Measurements from ENCODE around the gene PTPN14.

Gene PTPN14

DNA sequence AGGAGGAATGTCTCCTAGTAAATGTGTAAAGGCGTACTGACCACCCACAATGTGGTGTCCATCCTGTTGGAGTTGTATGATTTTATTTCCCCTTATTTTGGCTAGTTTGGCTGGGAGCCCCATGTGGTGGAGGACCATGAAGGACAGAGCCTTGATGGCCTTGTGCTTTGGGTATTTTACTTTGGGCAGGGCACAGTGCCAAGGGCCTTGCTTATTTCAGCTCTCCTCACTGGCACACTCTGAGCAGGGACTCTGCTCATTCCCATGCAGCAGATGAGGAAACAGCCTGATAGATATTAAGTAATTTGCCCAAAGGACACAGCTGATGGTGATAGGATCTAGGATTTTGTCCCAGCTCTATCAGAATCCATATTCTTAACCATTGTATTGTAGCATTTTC lies 220.2 kb downstream of the PTPN14 start (continued):
- TF ChIP-seq, protein P1, sequence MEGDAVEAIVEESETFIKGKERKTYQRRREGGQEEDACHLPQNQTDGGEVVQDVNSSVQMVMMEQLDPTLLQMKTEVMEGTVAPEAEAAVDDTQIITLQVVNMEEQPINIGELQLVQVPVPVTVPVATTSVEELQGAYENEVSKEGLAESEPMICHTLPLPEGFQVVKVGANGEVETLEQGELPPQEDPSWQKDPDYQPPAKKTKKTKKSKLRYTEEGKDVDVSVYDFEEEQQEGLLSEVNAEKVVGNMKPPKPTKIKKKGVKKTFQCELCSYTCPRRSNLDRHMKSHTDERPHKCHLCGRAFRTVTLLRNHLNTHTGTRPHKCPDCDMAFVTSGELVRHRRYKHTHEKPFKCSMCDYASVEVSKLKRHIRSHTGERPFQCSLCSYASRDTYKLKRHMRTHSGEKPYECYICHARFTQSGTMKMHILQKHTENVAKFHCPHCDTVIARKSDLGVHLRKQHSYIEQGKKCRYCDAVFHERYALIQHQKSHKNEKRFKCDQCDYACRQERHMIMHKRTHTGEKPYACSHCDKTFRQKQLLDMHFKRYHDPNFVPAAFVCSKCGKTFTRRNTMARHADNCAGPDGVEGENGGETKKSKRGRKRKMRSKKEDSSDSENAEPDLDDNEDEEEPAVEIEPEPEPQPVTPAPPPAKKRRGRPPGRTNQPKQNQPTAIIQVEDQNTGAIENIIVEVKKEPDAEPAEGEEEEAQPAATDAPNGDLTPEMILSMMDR (tag by site-specific recombination; IDR thresholded peaks at IDR 0.05), result no peak
- TF ChIP-seq ZNF169 (tag by site-specific recombination; IDR thresholded peaks at IDR 0.05) (no peak), ZNF629 (tag by site-specific recombination; IDR thresholded peaks at IDR 0.05) (no peak)

DNA sequence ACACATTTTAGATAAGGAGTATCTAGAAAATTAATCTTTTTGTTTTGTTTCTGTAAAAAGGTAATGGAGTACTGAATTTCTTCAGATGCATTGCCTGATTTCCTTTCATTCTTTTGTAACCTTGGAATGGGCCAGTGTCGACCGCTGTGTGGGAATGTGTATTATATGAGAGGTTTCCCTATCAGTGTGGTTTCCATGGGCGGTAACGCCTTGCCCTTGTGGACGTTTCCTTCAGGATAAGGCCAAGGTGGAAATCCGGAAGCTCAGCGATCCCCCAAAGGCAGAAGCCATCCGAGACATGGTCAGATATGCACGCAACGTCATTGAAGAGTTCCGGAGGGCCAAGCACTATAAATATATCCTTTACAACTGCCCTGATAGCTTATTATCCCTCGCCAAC lies 220.7 kb downstream of the PTPN14 start:
- CTCF ChIA-PET, result interaction anchor here (0.5 to 14.5 kb wide), 28 partner anchors 8 to 763 kb away, joined by 3 to 428 read pairs (median 5); no protein-coding TSS in a partner anchor
- peaks cover 0 to 28% of the 10 kb centered on the region in 2 experiments; a peak in 1 of 3 replicates for H3K36me3 ChIP-seq (ENCODE audit: control insufficient read depth in 2 of 2, insufficient read depth in 1 of 2, low read length in 2 of 2)
- no peak overlapping the region for H3K4me3 ChIP-seq (ENCODE audit: low read depth, low read length)
- H3K9me3 ChIP-seq (ENCODE audit: control insufficient read depth, insufficient read depth, low read depth, low read length), result no peaks in the 10 kb centered on the region
- POLR2A ChIA-PET, result no interaction called here
- H3K4me1 ChIP-seq (ENCODE audit: control insufficient read depth, insufficient read depth, low read length), result no peaks in the 10 kb centered on the region
- H3K27ac ChIP-seq (ENCODE audit: extremely low read depth, low read depth, low read length), result no peak overlapping the region
- TF ChIP-seq PRDM1 (tag by site-specific recombination; IDR thresholded peaks at IDR 0.05), result no peak
- TF ChIP-seq, protein P1 (tag by site-specific recombination; IDR thresholded peaks at IDR 0.05), result no peak

DNA sequence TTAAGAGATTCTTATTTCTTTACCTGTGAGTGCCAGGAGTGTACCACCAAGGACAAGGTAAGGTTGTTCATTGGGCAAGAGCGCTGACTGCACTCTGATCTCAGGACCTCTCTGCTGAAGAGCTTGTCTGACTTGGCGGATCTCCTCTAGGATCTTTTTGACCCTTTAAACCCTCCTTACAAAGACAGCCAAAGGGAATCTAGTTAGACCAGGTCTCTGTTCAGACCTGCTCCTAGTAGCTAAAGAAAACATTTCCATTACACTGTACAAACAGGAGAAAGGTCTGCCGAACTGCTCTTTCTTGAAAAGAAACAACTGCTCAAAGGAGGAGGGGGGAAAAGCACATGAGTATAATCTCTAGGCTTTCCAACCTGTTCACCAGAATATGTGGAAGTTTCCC lies 221.2 kb downstream of the PTPN14 start:
- H3K4me1 ChIP-seq (ENCODE audit: control insufficient read depth, insufficient read depth, low read length), result no peaks in the 10 kb centered on the region
- H3K36me3 ChIP-seq (ENCODE audit: control insufficient read depth in 2 of 2, insufficient read depth in 1 of 2, low read length in 2 of 2), result peaks cover 0 to 28% of the 10 kb centered on the region in 2 experiments; a peak in 1 of 3 replicates
- ChIA-PET POLR2A (no interaction called here), CTCF (interaction anchor here (0.7 to 14.5 kb wide), 19 partner anchors 9 to 772 kb away, joined by 3 to 428 read pairs (median 6); no protein-coding TSS in a partner anchor)
- no peak overlapping the region for H3K4me3 ChIP-seq (ENCODE audit: low read depth, low read length)
- no peaks in the 10 kb centered on the region for H3K9me3 ChIP-seq (ENCODE audit: control insufficient read depth, insufficient read depth, low read depth, low read length)
- no peak overlapping the region for H3K27ac ChIP-seq (ENCODE audit: extremely low read depth, low read depth, low read length)
- TF ChIP-seq, protein P2, sequence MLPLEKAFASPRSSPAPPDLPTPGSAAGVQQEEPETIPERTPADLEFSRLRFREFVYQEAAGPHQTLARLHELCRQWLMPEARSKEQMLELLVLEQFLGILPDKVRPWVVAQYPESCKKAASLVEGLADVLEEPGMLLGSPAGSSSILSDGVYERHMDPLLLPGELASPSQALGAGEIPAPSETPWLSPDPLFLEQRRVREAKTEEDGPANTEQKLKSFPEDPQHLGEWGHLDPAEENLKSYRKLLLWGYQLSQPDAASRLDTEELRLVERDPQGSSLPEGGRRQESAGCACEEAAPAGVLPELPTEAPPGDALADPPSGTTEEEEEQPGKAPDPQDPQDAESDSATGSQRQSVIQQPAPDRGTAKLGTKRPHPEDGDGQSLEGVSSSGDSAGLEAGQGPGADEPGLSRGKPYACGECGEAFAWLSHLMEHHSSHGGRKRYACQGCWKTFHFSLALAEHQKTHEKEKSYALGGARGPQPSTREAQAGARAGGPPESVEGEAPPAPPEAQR (tag by site-specific recombination; IDR thresholded peaks at IDR 0.05), result no peak
- TF ChIP-seq, protein P3, sequence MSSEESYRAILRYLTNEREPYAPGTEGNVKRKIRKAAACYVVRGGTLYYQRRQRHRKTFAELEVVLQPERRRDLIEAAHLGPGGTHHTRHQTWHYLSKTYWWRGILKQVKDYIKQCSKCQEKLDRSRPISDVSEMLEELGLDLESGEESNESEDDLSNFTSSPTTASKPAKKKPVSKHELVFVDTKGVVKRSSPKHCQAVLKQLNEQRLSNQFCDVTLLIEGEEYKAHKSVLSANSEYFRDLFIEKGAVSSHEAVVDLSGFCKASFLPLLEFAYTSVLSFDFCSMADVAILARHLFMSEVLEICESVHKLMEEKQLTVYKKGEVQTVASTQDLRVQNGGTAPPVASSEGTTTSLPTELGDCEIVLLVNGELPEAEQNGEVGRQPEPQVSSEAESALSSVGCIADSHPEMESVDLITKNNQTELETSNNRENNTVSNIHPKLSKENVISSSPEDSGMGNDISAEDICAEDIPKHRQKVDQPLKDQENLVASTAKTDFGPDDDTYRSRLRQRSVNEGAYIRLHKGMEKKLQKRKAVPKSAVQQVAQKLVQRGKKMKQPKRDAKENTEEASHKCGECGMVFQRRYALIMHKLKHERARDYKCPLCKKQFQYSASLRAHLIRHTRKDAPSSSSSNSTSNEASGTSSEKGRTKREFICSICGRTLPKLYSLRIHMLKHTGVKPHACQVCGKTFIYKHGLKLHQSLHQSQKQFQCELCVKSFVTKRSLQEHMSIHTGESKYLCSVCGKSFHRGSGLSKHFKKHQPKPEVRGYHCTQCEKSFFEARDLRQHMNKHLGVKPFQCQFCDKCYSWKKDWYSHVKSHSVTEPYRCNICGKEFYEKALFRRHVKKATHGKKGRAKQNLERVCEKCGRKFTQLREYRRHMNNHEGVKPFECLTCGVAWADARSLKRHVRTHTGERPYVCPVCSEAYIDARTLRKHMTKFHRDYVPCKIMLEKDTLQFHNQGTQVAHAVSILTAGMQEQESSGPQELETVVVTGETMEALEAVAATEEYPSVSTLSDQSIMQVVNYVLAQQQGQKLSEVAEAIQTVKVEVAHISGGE (tag by site-specific recombination; conservative IDR thresholded peaks at IDR 0.05; ENCODE audit: low read depth), result no peak
- TF ChIP-seq ZNF621 (tag by site-specific recombination; IDR thresholded peaks at IDR 0.05), result no peak
- TF ChIP-seq ZNF354C (tag by site-specific recombination; IDR thresholded peaks at IDR 0.05; ENCODE audit: borderline replicate concordance, low read depth), result no peak
- no peak for TF ChIP-seq ZNF660 (tag by site-specific recombination; IDR thresholded peaks at IDR 0.05)
- TF ChIP-seq, protein P4, sequence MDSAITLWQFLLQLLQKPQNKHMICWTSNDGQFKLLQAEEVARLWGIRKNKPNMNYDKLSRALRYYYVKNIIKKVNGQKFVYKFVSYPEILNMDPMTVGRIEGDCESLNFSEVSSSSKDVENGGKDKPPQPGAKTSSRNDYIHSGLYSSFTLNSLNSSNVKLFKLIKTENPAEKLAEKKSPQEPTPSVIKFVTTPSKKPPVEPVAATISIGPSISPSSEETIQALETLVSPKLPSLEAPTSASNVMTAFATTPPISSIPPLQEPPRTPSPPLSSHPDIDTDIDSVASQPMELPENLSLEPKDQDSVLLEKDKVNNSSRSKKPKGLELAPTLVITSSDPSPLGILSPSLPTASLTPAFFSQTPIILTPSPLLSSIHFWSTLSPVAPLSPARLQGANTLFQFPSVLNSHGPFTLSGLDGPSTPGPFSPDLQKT (IDR thresholded peaks at IDR 0.05; ENCODE audit: borderline replicate concordance, low read depth, low read length), result no peak
- no peak for TF ChIP-seq SP3 (tag by site-specific recombination; IDR thresholded peaks at IDR 0.05)
- TF ChIP-seq, protein P5, sequence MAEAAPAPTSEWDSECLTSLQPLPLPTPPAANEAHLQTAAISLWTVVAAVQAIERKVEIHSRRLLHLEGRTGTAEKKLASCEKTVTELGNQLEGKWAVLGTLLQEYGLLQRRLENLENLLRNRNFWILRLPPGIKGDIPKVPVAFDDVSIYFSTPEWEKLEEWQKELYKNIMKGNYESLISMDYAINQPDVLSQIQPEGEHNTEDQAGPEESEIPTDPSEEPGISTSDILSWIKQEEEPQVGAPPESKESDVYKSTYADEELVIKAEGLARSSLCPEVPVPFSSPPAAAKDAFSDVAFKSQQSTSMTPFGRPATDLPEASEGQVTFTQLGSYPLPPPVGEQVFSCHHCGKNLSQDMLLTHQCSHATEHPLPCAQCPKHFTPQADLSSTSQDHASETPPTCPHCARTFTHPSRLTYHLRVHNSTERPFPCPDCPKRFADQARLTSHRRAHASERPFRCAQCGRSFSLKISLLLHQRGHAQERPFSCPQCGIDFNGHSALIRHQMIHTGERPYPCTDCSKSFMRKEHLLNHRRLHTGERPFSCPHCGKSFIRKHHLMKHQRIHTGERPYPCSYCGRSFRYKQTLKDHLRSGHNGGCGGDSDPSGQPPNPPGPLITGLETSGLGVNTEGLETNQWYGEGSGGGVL (tag by site-specific recombination; IDR thresholded peaks at IDR 0.05), result no peak
- TF ChIP-seq ZBTB17 (tag by site-specific recombination; IDR thresholded peaks at IDR 0.05), result no peak
- no peak for TF ChIP-seq ZNF266 (tag by site-specific recombination; IDR thresholded peaks at IDR 0.05; ENCODE audit: low read depth)
- TF ChIP-seq ZBTB20 (tag by site-specific recombination; IDR thresholded peaks at IDR 0.05), result no peak
- TF ChIP-seq, protein P6, sequence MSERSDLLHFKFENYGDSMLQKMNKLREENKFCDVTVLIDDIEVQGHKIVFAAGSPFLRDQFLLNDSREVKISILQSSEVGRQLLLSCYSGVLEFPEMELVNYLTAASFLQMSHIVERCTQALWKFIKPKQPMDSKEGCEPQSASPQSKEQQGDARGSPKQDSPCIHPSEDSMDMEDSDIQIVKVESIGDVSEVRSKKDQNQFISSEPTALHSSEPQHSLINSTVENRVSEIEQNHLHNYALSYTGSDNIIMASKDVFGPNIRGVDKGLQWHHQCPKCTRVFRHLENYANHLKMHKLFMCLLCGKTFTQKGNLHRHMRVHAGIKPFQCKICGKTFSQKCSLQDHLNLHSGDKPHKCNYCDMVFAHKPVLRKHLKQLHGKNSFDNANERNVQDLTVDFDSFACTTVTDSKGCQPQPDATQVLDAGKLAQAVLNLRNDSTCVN (tag by site-specific recombination; optimal IDR thresholded peaks at IDR 0.05), result no peak
- TF ChIP-seq ZNF791 (tag by site-specific recombination; IDR thresholded peaks at IDR 0.05), result no peak
- TF ChIP-seq KLF9 (tag by site-specific recombination; IDR thresholded peaks at IDR 0.05; ENCODE audit: low read depth), result no peak
- TF ChIP-seq ZNF416 (tag by site-specific recombination; IDR thresholded peaks at IDR 0.05), result no peak

All from HEK293 (cell line).